IMR-90 (cell line): ENCODE results near the gene EGR2. TPM values are rescaled to one million over a fixed set of nuclear protein-coding genes. Genes with fewer than 3 reads are reported as not detected.

Experiments
- ATAC-seq: fragments of 200-7000 bp; cut with Tn5 transposase; 2 replicates; pipeline ENCODE4 v1.9.1; 2020; ENCODE audit warnings: low read depth, mild to moderate bottlenecking, moderate library complexity
- BruUV-seq: library from RNA; stranded (reverse); fragments of 400-500 nt; replicated peaks from 2 replicates; lab custom pipeline; 2021; lab: Mats Ljungman, UMichigan
- CTCF ChIA-PET: fragments of 300-600 bp; formaldehyde crosslinking; extraction: SDS; loops from one replicate; lab custom pipeline; 2021; ENCODE audit warnings: antibody characterized with exemption; lab: Yijun Ruan, JAX
- POLR2A ChIA-PET: fragments of 300-600 bp; sonication (Branson Sonifier 250); formaldehyde crosslinking; loops from one replicate; lab custom pipeline; 2022; ENCODE audit warnings: antibody characterized with exemption; ENCODE audit not compliant: unreplicated experiment; lab: Charles Lee
- DNase-seq: peaks from one replicate; pipeline ENCODE4 v3.0.0; 2013
- H2AFZ ChIP-seq: replicated peaks from 2 replicates; pipeline ENCODE3; 2013; ENCODE audit warnings: low read length, mild to moderate bottlenecking; ENCODE audit not compliant: poor library complexity
- H2AK5ac ChIP-seq: 2 replicates; pipeline ENCODE4 v1.6.1; 2013; ENCODE audit warnings: low read depth, low read length, inconsistent platforms
- H2AK9ac ChIP-seq: replicated peaks from 2 replicates; pipeline ENCODE3; 2013; ENCODE audit warnings: mild to moderate bottlenecking, low read depth, low read length, moderate library complexity; ENCODE audit not compliant: poor library complexity
- H2BK120ac ChIP-seq: 2 replicates; pipeline ENCODE4 v1.6.1; 2013; ENCODE audit warnings: low read depth, low read length, inconsistent platforms
- H2BK15ac ChIP-seq: 3 replicates; pipeline ENCODE4 v1.6.1; 2013; ENCODE audit warnings: low read depth, low read length, inconsistent platforms
- H2BK20ac ChIP-seq: 2 replicates; pipeline ENCODE4 v1.6.1; 2013; ENCODE audit warnings: low read depth, mild to moderate bottlenecking, inconsistent platforms, low read length, moderate library complexity
- H2BK5ac ChIP-seq: 2 replicates; pipeline ENCODE4 v1.6.1; 2013; ENCODE audit warnings: mild to moderate bottlenecking, low read depth, low read length, inconsistent platforms; ENCODE audit not compliant: poor library complexity, severe bottlenecking
- H3K14ac ChIP-seq: replicated peaks from 2 replicates; pipeline ENCODE4 v1.6.1; 2013; ENCODE audit warnings: low read depth, low read length, inconsistent platforms
- H3K18ac ChIP-seq: 2 replicates; pipeline ENCODE4 v1.6.1; 2013; ENCODE audit warnings: low read depth, low read length, control low read depth
- H3K23ac ChIP-seq: 2 replicates; pipeline ENCODE4 v1.6.1; 2013; ENCODE audit warnings: low read depth, low read length, inconsistent platforms
- H3K27ac ChIP-seq: 2 replicates; pipeline ENCODE4 v1.5.1; 2013; ENCODE audit warnings: mild to moderate bottlenecking, control low read depth, low read length; ENCODE audit not compliant: insufficient read depth
- H3K27me3 ChIP-seq: 2 replicates; pipeline ENCODE4 v1.6.1; 2013; ENCODE audit warnings: low read length; ENCODE audit not compliant: control insufficient read depth, insufficient read depth
- H3K36me3 ChIP-seq: 2 replicates; pipeline ENCODE4 v1.6.1; 2013; ENCODE audit warnings: low read length, mixed read lengths; ENCODE audit not compliant: control insufficient read depth, insufficient read depth
- H3K4ac ChIP-seq: 2 replicates; pipeline ENCODE4 v1.6.1; 2013; ENCODE audit warnings: low read depth, low read length, inconsistent platforms
- H3K4me1 ChIP-seq: 2 replicates; pipeline ENCODE4 v1.6.1; 2013; ENCODE audit warnings: low read length, mixed read lengths; ENCODE audit not compliant: control insufficient read depth, insufficient read depth
- H3K4me2 ChIP-seq: 2 replicates; pipeline ENCODE4 v1.6.1; 2013; ENCODE audit warnings: low read depth, mild to moderate bottlenecking, control low read depth, low read length, moderate library complexity
- H3K4me3 ChIP-seq: 2 replicates; pipeline ENCODE4 v1.5.1; 2013; ENCODE audit warnings: low read depth, mild to moderate bottlenecking, control low read depth, low read length, moderate library complexity; ENCODE audit not compliant: insufficient read depth
- H3K56ac ChIP-seq: 2 replicates; pipeline ENCODE4 v1.6.1; 2013; ENCODE audit warnings: low read length, inconsistent platforms; ENCODE audit not compliant: insufficient read depth; ENCODE audit errors: extremely low read depth
- H3K79me1 ChIP-seq, 2 experiments: 2 replicates each; pipeline ENCODE4 v1.6.1; 2013; ENCODE audit warnings: low read length in 2 of 2, inconsistent platforms in 1 of 2, low read depth in 1 of 2
- H3K9ac ChIP-seq: 2 replicates; pipeline ENCODE4 v1.6.1; 2013; ENCODE audit warnings: low read depth, low read length, control low read depth
- H3K9me1 ChIP-seq: 2 replicates; pipeline ENCODE4 v1.6.1; 2013; ENCODE audit warnings: low read length, inconsistent platforms; ENCODE audit not compliant: insufficient read depth
- H3K9me3 ChIP-seq: 2 replicates; pipeline ENCODE4 v1.6.1; 2013; ENCODE audit warnings: low read length; ENCODE audit not compliant: control insufficient read depth, insufficient read depth
- H4K20me1 ChIP-seq: 2 replicates; pipeline ENCODE4 v1.6.1; 2013; ENCODE audit warnings: low read length, inconsistent platforms; ENCODE audit not compliant: insufficient read depth
- H4K5ac ChIP-seq: 2 replicates; pipeline ENCODE4 v1.6.1; 2013; ENCODE audit warnings: mild to moderate bottlenecking, low read depth, low read length, control low read depth
- H4K8ac ChIP-seq, 2 experiments: 2 replicates each; pipeline ENCODE4 v1.6.1; 2013; ENCODE audit warnings: low read depth in 2 of 2, low read length in 2 of 2, control low read depth in 1 of 2, inconsistent platforms in 1 of 2
- H4K91ac ChIP-seq: 2 replicates; pipeline ENCODE4 v1.6.1; 2013; ENCODE audit warnings: low read depth, low read length, inconsistent platforms; ENCODE audit not compliant: insufficient read depth
- CEBPB ChIP-seq: IDR thresholded peaks from 2 replicates; pipeline ENCODE4 v1.6.1; 2012; ENCODE audit warnings: low read depth, low read length, improper control_type of control experiment
- MXI1 ChIP-seq: IDR thresholded peaks from 2 replicates; pipeline ENCODE4 v1.6.1; 2012; ENCODE audit warnings: low read depth, mild to moderate bottlenecking, low read length, moderate library complexity, borderline replicate concordance
- NFE2L2 ChIP-seq: fragments of 150-350 bp; IDR thresholded peaks from 2 replicates; pipeline ENCODE4 v1.6.1; 2016; ENCODE audit warnings: low read depth, mild to moderate bottlenecking, low read length
- POLR2A ChIP-seq: IDR thresholded peaks from 2 replicates; pipeline ENCODE4 v1.6.1; 2012; ENCODE audit warnings: mild to moderate bottlenecking, low read depth, low read length
- USF2 ChIP-seq: fragments of 150-350 bp; IDR thresholded peaks from 2 replicates; pipeline ENCODE4 v1.6.1; 2017; ENCODE audit warnings: mild to moderate bottlenecking, antibody characterized with exemption, low read length, low read depth
- WGBS, 2 experiments: methylation state at CpG; one replicate each; pipeline versions ENCODE4 v1.1.5 to v1.1.7; 2013; ENCODE audit warnings: missing lambda C conversion rate in 2 of 2; ENCODE audit not compliant: insufficient read length in 1 of 2; ENCODE audit errors: extremely low coverage in 2 of 2; 5-methylcytosine and 5-hydroxymethylcytosine counted together
- dilution Hi-C: fragments of 300-500 bp; cut with HindIII; formaldehyde crosslinking; loops from one replicate; pipeline ENCODE4 v1.14.3; 2018; ENCODE audit warnings: low sequenced_read_pairs; ENCODE audit not compliant: unreplicated experiment
- in situ Hi-C: fragments of 300-500 bp; cut with MboI; formaldehyde crosslinking; loops from 3 replicates; pipeline ENCODE4 v1.14.3; 2019; ENCODE audit warnings: low sequenced_read_pairs, inconsistent platforms, mixed read lengths
- intact Hi-C: fragments of 100-400 bp; cut with micrococcal nuclease; formaldehyde crosslinking; loops from 2 replicates; pipeline ENCODE4 v1.10.0; 2022
- polyA plus RNA-seq, 3 experiments: library from polyadenylated mRNA; depleted of rRNA; stranded (reverse); fragments of >200 nt; gene quantifications; 2 replicates each; pipeline ENCODE4 v1.2.3, GENCODE V29; 2012; ENCODE audit warnings: low replicate concordance in 1 of 3
- total RNA-seq: library from RNA; depleted of rRNA; stranded (reverse); fragments of >200 nt; gene quantifications from 2 replicates; pipeline ENCODE4 v1.2.3, GENCODE V29; 2012

The EGR2 gene
- total and polyA plus RNA-seq, 2 of the 4 experiments (the other 2 are of a cell fraction): 0.36 to 1.2 TPM

- dilution Hi-C loops (no loop called here), in situ Hi-C loops (no loop called here), intact Hi-C loops (no loop called here)
- no peaks in the 10 kb centered on the region for H3K79me1 ChIP-seq
- ATAC-seq (no peak), DNase-seq (no peak)
- H2BK15ac ChIP-seq: no peak overlapping the region
- no CpG with 5 or more reads among the region's 2 CpGs for WGBS, 2 experiments
- ChIA-PET POLR2A (no interaction called here), CTCF (no interaction called here)
- H2BK20ac ChIP-seq: no peak overlapping the region
- H2BK5ac ChIP-seq: no peak overlapping the region
- H3K4ac ChIP-seq: no peak overlapping the region
- no peak overlapping the region for H2AFZ ChIP-seq
- no peak overlapping the region for H4K91ac ChIP-seq
- H3K14ac ChIP-seq: no peak overlapping the region
- H2BK120ac ChIP-seq: no peak overlapping the region
- BruUV-seq: no TSS peak
- H4K5ac ChIP-seq: no peak overlapping the region
- no peak overlapping the region for H3K23ac ChIP-seq
- H3K27me3 ChIP-seq: peaks cover 7% of the 10 kb centered on the region
- no peak overlapping the region for H4K8ac ChIP-seq
- no peaks in the 10 kb centered on the region for H4K20me1 ChIP-seq
- no peak overlapping the region for H3K9ac ChIP-seq
- TF ChIP-seq POLR2A: no peak
- TF ChIP-seq MXI1: no peak
- no peak for TF ChIP-seq NFE2L2
- no peak for TF ChIP-seq CEBPB
- TF ChIP-seq USF2: no peak
- H3K4me2 ChIP-seq: no peak overlapping the region
- no peaks in the 10 kb centered on the region for H3K36me3 ChIP-seq
- no peak overlapping the region for H3K18ac ChIP-seq
- no peak overlapping the region for H3K4me3 ChIP-seq
- H3K56ac ChIP-seq: no peak overlapping the region
- no peaks in the 10 kb centered on the region for H3K9me3 ChIP-seq
- no peak overlapping the region for H2AK5ac ChIP-seq
- H3K4me1 ChIP-seq: no peaks in the 10 kb centered on the region
- no peak overlapping the region for H2AK9ac ChIP-seq
- H3K27ac ChIP-seq: no peak overlapping the region
- H3K9me1 ChIP-seq: no peaks in the 10 kb centered on the region
Measured at GRCh38 chr10:62839590-62839989, 23.4 kb upstream of the EGR2 start.
